ENCODE results near the gene CPEB3.
"Not testable (repeated sequence)": the region's sequence is repeated elsewhere in the genome, so short reads cannot be mapped to it uniquely, and the experiment has no call there.

The CPEB3 gene

GRCh38 chr10:92102601-92103213 lies 188.2 kb downstream of the CPEB3 start:
- no peak for DNase-seq (ENCODE audit: low read depth)

- no peak for DNase-seq (ENCODE audit: low read depth)
Observed at GRCh38 chr10:92094960-92095359, 195.9 kb downstream of the CPEB3 start.

GRCh38 chr10:92091965-92092364 lies 198.9 kb downstream of the CPEB3 start:
- no peak for DNase-seq (ENCODE audit: low read depth)

GRCh38 chr10:92087750-92088395 lies 203.0 kb downstream of the CPEB3 start:
- no peak for DNase-seq (ENCODE audit: low read depth)

- DNase-seq (ENCODE audit: low read depth) = no peak
Observed at GRCh38 chr10:92082583-92083280, 208.1 kb downstream of the CPEB3 start.

GRCh38 chr10:92081641-92082040 lies 209.2 kb downstream of the CPEB3 start:
- no peak for DNase-seq (ENCODE audit: low read depth)

GRCh38 chr10:92080244-92080643 lies 210.6 kb downstream of the CPEB3 start:
- no peak for DNase-seq (ENCODE audit: low read depth)

DNA sequence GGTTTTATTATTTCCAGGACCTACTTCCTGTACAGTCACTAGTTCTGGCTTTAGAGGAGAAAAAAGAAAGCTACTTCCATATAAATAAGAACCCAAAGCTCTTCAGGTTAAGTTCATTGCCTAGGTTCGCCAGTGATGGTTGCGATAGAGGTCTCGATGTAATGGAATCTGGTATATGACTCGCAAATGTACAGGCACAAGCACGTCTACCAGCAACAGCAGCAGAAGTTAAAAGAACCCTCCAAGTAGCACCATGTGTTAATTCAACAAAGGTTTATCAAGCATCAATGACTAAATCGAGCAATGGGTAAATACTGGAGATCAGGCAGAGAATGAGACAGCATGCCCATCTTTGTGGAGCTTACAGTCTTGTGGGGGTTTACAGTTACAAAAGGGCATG lies 211.9 kb downstream of the CPEB3 start:
- no peak for DNase-seq (ENCODE audit: low read depth)

GRCh38 chr10:92076722-92077121 lies 214.2 kb downstream of the CPEB3 start:
- no peak for DNase-seq (ENCODE audit: low read depth)

DNA sequence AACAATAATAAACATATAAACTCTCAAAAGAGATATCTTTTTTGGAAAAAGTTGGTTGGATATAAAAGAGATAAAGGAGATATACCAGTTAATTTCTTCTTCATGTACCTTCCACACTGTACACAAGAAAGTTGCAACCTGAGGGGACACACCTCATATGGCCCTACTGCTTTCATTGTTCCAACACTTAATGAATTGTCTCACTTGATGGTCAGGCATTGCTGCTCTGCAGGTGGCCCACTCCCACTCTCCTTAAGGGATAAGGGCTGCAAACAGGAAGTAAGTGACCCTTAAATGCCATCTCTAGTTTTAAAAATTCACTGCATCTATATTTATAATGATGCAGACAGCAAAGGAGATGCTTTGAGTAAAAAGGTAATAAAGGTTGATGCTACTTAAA lies 215.0 kb downstream of the CPEB3 start:
- no peak for DNase-seq (ENCODE audit: low read depth)

GRCh38 chr10:92074126-92074887 lies 216.6 kb downstream of the CPEB3 start:
- DNase-seq (ENCODE audit: low read depth) = no peak

DNA sequence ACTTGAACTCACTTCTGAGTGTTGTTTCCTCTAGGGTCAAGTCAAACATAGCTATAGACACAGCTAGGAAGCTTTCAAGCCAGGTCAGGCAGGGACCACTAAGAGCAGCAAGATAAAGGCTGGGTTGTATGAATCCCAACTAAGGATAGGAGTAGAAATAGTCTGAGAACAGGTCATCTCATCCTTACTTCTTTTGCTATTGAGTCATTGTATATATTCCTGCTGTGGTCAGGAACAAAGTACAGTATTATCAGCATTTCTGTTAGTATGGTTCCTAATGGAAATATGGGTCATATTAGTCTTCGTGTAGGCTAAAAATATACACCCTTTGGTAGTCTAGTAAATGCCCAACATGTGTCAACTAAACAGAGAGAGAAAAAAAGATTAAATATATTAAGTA lies 222.0 kb downstream of the CPEB3 start:
- no peak for DNase-seq (ENCODE audit: low read depth)

GRCh38 chr10:92066386-92066785 lies 224.5 kb downstream of the CPEB3 start:
- DNase-seq (ENCODE audit: low read depth) = no peak

DNA sequence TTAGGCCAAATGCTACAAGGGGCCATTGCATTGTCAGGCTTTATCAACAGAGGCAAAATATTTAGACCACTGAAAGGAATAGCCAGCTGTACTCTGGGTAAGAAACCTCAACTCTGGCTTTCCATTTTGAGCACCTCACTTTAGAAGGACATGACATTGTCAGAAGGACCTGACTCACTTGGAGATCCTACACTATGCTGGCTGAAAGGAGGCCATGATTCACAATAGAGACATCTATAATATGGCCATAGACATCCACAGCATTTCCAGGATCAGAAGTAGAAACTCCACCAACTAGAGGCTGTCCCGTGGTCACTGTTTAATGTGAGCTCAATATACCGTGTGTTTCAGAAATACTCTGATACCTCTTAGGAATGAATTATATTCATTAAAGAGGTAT lies 226.4 kb downstream of the CPEB3 start:
- DNase-seq (ENCODE audit: low read depth) = no peak

DNA sequence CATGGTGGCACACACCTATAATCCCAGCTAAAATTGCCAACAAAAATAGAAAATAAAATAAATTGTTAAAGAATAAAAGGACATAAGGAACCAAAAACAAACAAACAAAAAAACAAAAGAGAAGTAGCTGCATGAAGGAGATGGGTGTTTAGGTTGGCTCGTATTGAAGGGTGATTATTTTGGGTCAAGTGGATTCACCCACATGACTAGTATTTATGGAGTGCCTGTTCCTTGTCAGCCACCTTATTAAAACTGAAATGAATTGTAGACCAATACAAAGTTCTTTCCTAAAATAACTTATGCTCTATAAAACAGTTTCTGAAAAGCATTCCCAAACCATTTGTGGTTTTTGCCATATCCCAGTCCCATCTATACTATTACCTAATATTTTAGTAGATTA lies 228.6 kb downstream of the CPEB3 start:
- no peak for DNase-seq (ENCODE audit: low read depth)

DNA sequence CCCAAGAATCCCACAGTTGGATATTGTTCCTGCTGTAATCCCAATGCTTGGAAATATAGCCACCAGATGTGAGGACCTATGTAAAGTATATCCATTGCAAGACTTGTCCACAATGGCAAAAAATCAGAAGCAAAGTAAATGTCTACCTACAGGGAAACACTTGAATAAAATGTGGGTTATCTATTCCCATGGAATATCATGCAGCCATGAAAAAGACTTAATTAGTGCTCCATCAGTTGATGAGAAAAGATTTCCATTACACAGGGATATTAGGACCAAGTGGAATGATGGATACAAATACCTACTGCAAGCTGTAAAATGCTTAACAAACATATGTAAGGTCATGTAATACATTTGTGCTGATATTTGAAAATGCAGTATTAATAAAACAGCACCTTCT lies 236.1 kb downstream of the CPEB3 start:
- DNase-seq (ENCODE audit: low read depth) = no peak

- no peak for DNase-seq (ENCODE audit: low read depth)
Observed at GRCh38 chr10:92052741-92053140, 238.1 kb downstream of the CPEB3 start.

DNA sequence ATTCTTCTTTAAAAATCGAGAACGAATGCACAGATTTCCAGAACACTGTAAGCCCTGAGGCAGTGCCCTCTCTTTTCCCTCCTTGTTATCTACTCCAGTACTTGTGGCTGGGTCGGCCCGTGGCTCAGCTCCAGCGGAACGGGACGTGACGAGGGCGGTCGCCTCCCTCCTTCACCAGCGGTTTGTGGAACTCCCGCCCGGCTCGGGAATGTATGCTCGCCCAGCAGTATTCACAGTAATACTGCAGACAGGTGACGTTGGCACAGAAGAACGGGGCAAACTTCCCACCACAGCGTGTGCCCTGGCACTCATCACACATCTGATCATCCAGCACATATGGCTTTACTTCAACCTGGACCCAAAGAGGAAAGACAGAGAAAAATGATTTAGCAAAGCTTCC lies 238.8 kb downstream of the CPEB3 start:
- no peak for DNase-seq (ENCODE audit: low read depth)

GRCh38 chr10:92047215-92047614 lies 243.7 kb downstream of the CPEB3 start:
- no peak for DNase-seq (ENCODE audit: low read depth)

DNA sequence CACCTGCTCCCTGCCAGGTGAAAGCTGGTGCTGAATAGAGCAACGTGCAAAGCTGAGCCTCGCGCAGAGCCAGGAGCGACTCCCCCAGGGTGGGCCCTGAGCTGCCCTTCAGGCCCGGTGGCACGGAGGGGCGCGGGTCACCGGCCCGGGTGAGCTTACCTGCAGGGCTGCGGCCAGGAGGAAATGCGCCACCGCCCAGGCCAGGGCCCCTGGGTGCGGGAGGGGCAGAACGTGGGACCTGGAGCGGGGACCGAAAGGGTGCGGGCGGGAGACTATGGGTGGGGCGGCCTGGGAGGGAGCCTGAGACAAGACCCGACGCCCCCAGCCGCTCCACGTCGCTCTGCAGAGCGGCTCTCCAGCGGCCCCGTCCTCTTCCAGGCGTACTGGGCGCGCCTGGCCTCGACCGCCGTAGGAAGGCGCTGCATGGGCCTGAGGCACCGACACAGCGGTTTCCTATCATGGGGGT lies 245.2 kb downstream of the CPEB3 start:
- DNase-seq (ENCODE audit: low read depth) = no peak

- no peak for DNase-seq (ENCODE audit: low read depth)
Observed at GRCh38 chr10:92042541-92042940, 248.3 kb downstream of the CPEB3 start.

- no peak for DNase-seq (ENCODE audit: low read depth)
Observed at GRCh38 chr10:92038949-92039348, 251.9 kb downstream of the CPEB3 start.

GRCh38 chr10:92033070-92033469 lies 257.8 kb downstream of the CPEB3 start:
- DNase-seq (ENCODE audit: low read depth) = not testable (repeated sequence)
